ENCODE results near the gene COL20A1.

Gene COL20A1

DNA sequence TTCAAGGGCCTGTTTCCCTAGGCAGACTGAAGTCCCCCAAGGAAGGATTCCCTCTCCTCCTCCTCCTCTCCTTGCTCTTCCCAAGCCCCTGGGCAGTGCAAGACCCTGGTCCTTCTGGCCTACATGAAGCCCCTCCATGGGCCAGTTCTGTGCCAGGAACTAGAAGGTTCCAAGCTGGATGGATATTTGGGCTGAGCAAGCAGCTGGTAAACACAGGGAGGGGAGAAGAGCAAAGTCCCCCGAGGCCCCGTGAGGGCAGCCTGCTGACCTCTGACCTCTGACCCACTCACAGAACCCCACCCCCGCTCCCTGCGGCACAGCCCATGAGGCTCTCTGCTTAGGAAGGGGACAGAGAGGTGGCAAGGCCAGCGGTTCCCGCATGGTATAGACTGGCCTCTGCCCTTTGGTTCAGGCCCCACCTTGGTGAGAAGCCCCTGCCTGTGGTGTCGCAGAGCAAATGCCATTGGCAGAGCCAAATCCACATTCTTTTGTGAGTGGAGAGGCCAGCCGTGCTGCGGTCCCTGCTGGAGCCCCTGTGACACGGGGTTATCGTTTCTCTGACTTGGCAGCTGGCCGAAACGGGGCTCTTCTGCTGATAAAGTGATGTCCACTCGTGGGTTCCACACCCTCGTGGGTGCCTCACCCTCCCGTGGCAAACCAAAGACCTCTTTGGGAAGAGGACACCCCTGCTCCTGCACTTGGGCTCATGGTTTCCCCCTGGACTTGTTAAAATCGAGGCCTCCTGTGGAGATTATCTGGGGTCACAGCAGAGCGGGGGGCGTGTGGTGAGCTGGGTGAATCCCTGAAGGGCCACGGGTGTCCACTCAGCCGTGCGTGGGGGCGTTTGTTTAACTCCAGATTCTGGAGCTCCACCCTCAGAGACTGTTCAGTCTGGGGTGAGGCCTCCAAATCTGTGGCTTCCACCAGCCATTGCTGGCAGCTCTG is 70.3 kb downstream of the COL20A1 start:
- DNase-seq (ENCODE audit: low spot score), result no peak

- DNase-seq (ENCODE audit: low spot score), result no peak
These were observed 71.1 kb downstream of the COL20A1 start for GRCh38 chr20:63363981-63364561.

GRCh38 chr20:63364801-63365585 is 72.0 kb downstream of the COL20A1 start:
- no peak for DNase-seq (ENCODE audit: low spot score)

DNA sequence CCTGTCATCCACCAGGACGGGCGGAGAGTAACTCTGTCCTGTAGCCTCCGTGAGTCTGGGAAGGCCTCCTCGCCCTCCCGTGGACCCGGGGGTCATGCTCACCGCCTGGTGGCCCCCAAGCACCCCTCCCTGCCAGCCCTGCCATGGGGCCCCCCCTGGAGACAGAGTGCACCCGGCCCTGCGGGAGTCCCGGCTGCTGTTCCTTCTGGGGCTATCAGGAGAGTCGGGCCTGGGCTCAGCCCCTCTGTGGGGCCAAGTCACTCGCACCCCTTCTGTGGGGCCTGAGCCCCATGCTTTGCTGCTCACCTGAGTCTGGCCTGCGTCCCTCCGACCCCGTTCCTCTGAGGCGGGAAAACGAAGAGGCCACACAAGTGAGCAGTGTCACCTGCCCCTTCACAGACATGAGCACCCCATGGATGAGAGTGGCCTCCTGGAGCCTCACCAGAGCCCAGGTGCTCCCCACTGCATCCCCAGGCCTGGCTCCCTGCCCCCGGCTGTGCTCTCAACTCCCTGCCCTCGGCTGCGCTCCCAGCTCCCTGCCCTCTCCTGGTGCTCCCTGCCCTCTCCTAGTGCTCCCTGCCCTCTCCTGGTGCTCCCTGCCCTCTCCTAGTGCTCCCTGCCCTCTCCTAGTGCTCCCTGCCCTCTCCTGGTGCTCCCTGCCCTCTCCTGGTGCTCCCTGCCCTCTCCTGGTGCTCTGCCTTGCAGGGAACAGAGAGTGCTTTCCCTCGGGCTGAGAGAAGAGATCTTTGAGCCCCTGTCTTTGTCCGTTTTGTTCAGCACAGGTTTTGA is 72.8 kb downstream of the COL20A1 start:
- no peak for DNase-seq (ENCODE audit: low spot score)

GRCh38 chr20:63366390-63367365 is 73.7 kb downstream of the COL20A1 start:
- DNase-seq (ENCODE audit: low spot score), result no peak

- no peak for DNase-seq (ENCODE audit: low spot score)
These were observed 74.6 kb downstream of the COL20A1 start for GRCh38 chr20:63367446-63368055.

GRCh38 chr20:63368151-63368550 is 75.2 kb downstream of the COL20A1 start:
- no peak for DNase-seq (ENCODE audit: low spot score)

DNA sequence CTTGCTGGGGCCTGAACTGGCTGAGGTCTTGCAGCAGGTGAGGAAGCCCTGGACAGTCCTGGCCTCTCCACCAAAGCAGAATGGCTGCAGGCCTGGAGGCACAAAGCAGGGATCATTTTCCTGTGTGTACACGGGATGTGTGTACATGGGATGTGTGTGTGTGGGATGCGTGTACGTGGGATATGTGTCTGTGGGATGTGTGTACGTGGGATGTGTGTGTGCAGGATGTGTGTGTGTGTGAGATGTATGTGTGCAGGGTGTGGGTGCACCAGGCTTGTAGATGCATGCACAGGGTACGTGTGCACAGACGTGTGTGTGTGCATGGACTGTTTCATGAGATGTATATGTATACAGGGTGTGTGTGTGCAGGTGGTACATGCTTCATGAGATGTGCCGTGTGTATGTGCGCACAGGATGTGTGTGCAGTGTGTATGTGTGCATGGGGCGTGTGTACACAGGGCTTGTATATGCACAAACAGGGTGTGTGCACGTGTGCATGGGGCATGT is 76.1 kb downstream of the COL20A1 start:
- DNase-seq (ENCODE audit: low spot score), result no peak

DNA sequence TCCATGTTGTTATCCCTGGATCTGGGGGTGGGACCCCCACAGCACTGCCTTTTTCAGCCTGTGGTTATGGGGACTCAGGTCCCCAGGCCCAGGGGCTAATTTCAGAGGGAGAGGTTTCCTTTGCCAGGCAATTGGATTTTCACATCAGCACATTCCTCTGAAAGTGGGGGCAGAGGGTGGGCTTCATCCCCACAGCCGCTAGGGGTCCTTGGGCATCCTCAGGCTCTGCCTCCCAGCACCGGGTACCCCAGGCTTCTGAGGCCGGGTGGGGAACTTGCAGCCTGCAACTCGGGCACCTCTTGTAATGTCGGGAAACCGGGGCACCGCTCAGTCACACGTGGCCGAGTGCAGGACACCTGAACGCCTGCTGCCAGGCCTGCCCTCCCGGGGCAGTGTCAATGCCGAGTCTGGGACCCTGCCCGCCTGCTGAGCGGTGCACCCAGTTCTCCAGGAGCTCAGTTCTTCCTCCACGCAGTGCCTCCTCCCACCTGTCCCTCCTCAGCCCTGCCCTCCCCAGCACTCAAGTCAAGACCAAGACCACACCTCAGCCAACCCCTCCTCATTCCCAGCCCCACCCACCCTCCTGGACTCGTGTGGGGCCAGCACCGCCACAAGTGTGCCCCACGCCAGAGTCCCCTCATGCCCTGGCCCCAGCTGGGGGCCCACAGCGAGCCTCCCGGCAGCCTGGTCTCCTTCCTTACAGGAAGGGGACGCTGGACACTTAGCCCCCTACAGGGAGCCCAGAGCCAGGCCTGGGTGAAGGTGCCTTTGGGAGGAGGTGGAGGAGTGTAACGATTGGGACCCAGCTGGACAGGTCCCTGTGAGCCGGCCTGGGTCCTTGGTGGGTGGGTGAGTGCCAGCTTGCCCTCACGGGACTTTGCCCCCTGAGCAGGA is 77.0 kb downstream of the COL20A1 start:
- no peak for DNase-seq (ENCODE audit: low spot score)

DNA sequence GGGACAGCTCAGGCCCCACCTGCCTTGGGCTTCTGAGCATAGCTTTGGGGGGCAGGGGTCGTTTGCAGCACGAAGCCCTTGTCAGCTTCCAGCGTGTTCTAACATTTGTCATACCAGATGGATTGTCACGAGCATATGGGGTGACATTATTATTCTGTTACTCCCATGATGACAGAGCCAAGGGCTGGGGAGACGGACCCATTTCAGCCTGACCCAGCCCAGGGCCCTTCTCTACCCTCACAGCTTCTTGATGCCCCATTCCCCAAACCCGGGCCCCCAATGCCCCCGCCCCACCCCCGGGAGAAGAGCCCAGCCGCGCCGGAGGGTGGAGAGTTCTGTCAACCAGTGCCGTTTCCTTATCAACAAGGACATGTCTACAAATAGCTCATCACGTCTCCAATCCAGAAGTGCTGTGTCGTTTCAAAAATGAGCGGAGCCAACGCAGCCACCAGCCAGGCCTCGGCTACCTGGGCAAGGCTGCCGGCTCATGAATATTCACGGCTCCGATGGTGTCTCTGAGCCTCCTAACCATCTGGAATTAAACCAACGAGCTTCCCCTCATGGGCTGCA is 77.7 kb downstream of the COL20A1 start:
- no peak for DNase-seq (ENCODE audit: low spot score)

DNA sequence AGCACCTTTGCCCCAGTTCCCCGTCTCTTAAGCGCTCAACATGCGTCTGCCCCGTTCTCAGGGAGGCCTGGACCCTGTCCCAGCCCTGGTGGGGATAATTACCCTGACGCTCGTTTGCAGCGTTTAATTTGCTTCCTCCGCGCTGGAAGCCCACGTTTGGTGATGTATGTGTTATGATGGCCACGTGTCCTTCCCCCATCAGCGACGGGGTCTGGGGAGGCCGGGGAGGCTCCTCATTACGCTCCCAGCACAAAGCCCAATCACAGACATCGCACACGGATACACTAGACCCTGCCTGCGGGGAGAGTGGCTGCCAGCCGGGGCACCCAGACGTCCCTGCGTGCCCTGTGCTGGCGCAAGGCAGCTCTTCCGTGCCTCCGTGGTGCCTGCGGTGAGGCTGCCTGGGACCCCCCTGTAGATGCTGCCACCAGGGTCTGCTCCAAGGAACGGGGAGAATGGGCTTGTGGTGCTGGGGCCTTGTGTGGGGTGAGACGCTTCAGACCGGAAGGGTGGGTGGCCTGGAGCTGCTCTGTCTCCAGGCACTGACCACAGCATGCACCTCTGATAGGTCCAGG is 78.4 kb downstream of the COL20A1 start:
- no peak for DNase-seq (ENCODE audit: low spot score)

DNA sequence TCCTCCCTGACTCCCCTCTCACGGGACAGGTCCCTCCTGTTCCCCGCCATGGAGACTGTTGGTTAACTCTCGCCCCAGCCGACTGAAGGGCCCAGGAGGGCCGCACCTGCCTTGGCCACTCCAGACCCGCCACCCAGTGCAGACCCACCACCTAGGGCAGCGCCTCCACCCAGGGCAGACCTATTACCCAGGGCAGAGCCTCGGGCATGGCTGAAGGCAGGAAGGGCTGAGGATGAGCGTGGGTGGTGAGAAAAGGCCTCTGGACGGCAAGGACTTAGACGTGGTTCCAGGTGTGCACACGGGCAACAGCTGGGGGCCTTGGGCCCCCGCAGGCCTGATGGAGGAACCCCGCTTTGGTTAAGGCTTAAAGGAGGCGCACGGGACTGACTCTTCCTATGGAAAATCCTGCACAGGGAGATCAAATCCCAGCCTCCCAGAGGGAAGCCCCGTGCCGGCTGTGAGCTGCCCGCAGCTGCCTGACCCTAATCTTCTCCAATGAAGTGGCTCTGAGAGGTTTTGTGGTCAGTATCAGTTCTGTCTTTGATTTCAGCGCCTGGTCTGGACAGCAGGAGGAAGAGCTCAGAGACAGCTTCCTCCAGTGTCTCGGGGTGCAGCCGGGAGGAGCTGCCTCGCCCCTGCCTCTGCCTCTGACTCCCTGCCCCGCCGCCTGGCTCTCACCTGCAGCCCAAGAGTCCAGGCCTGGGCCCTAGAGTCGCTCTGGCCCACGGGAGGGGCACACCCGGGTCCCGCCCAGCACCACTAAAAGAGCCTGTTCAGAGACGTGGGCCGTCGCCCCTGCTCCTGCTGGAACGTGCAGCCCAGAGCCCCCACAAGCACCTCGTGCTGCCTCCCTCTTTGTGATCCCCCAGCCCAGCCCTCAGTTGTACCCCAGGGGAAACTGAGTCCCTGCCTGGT is 80.2 kb downstream of the COL20A1 start:
- DNase-seq (ENCODE audit: low spot score), result no peak

DNA sequence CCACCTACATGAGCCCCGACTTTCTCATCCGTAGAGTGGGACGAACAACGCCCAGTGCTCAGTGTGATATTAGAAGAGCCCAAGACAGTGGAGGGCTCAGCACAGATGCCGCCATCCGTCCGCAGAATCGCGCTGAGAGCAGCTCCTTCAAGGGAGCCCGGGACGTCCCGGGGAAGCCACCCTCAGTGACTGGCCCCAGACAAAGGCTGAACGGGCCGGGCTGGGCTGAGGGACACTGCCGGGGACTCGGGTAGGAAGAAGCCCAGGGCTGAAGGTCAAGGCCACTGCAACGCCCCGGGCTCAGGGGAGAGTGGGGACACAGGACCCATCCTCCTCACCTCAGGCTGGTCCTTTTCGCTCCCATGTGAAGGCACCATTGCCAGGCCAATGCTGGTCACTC is 81.0 kb downstream of the COL20A1 start:
- no peak for DNase-seq (ENCODE audit: low spot score)

GRCh38 chr20:63374504-63374903 is 81.5 kb downstream of the COL20A1 start:
- DNase-seq (ENCODE audit: low spot score), result no peak

DNA sequence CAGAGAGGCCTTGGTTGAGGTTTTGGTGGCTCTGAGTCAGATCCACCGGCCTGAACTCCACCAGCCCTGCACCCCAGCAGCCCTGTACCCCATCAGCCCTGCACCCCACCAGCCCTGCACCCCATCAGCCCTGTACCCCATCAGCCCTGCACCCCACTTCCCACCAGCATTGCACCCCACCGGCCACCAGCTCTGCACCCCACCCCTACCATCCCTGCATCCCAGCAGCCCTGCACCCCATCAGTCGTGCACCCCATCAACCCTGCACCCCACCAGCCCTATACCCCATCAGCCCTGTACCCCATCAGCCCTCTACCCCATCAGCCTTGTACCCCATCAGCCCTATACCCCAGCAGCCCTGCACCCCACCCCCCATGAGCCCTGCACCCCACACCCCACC is 82.5 kb downstream of the COL20A1 start:
- no peak for DNase-seq (ENCODE audit: low spot score)

GRCh38 chr20:63376283-63377250 is 83.6 kb downstream of the COL20A1 start:
- DNase-seq (ENCODE audit: low spot score), result no peak
